Nephron progenitor cell (in vitro differentiated cells): ENCODE measurements around the gene WDR88.
"Not testable (repeated sequence)": the region's sequence is repeated elsewhere in the genome, so short reads cannot be mapped to it uniquely, and the experiment has no call there.

Source experiments
- DNase-seq: peaks from one replicate; pipeline ENCODE4 v3.0.0; 2021
- H3K27ac Mint-ChIP-seq: 2 replicates; pipeline ENCODE4 v1.8.0; 2021; ENCODE audit warnings: mild to moderate bottlenecking, moderate library complexity, mixed read lengths
- H3K27me3 Mint-ChIP-seq: 2 replicates; pipeline ENCODE4 v1.8.0; 2021; ENCODE audit warnings: mild to moderate bottlenecking, low read depth, mixed read lengths; ENCODE audit not compliant: poor library complexity
- H3K36me3 Mint-ChIP-seq: 2 replicates; pipeline ENCODE4 v1.8.0; 2021; ENCODE audit warnings: low read depth, mixed read lengths
- H3K4me1 Mint-ChIP-seq: 2 replicates; pipeline ENCODE4 v1.8.0; 2021; ENCODE audit warnings: mixed read lengths
- H3K4me3 Mint-ChIP-seq: 2 replicates; pipeline ENCODE4 v1.8.0; 2021; ENCODE audit warnings: mild to moderate bottlenecking, moderate library complexity, mixed read lengths
- H3K9me3 Mint-ChIP-seq: 2 replicates; pipeline ENCODE4 v1.8.0; 2021; ENCODE audit warnings: mild to moderate bottlenecking, moderate library complexity, mixed read lengths
- CTCF ChIP-seq: fragments of 200-600 bp; sonication (generic); IDR thresholded peaks from 2 replicates; pipeline ENCODE4 v1.5.0; 2021; ENCODE audit warnings: antibody characterized with exemption

The WDR88 gene

GRCh38 chr19:33216198-33216830 is 84.4 kb downstream of the WDR88 start:
- Mint-ChIP-seq H3K4me1 (no peaks in the 10 kb centered on the region), H3K36me3 (no peaks in the 10 kb centered on the region), H3K4me3 (no peak overlapping the region), H3K27ac (no peak overlapping the region), H3K9me3 (no peaks in the 10 kb centered on the region), H3K27me3 (peaks cover 34% of the 10 kb centered on the region)
- no peak for DNase-seq
- no peak for TF ChIP-seq CTCF

GRCh38 chr19:33217881-33218280 is 86.0 kb downstream of the WDR88 start:
- DNase-seq = no peak
- no peaks in the 10 kb centered on the region for H3K36me3 Mint-ChIP-seq

GRCh38 chr19:33219261-33219815 is 87.4 kb downstream of the WDR88 start:
- DNase-seq = no peak
- Mint-ChIP-seq H3K27me3 (peaks cover 53% of the 10 kb centered on the region), H3K4me3 (no peak overlapping the region), H3K4me1 (no peaks in the 10 kb centered on the region), H3K36me3 (no peaks in the 10 kb centered on the region), H3K9me3 (no peaks in the 10 kb centered on the region), H3K27ac (no peak overlapping the region)
- no peak for TF ChIP-seq CTCF

More at GRCh38 chr19:33217881-33218280, 86.0 kb downstream of the WDR88 start:
- no peaks in the 10 kb centered on the region for H3K4me1 Mint-ChIP-seq
- H3K27me3 Mint-ChIP-seq = peaks cover 38% of the 10 kb centered on the region
- H3K4me3 Mint-ChIP-seq = no peak overlapping the region
- TF ChIP-seq CTCF = no peak
- H3K27ac Mint-ChIP-seq = no peak overlapping the region
- H3K9me3 Mint-ChIP-seq = no peaks in the 10 kb centered on the region

- Mint-ChIP-seq H3K4me3 (no peak overlapping the region), H3K9me3 (peaks cover 3% of the 10 kb centered on the region), H3K27me3 (peaks cover 60% of the 10 kb centered on the region), H3K4me1 (no peaks in the 10 kb centered on the region), H3K27ac (no peak overlapping the region), H3K36me3 (no peaks in the 10 kb centered on the region)
- no peak for DNase-seq
- no peak for TF ChIP-seq CTCF
Observed at GRCh38 chr19:33220115-33220514, 88.2 kb downstream of the WDR88 start.

- Mint-ChIP-seq H3K4me1 (no peaks in the 10 kb centered on the region), H3K4me3 (no peak overlapping the region), H3K27ac (no peak overlapping the region), H3K36me3 (no peaks in the 10 kb centered on the region), H3K9me3 (peaks cover 3% of the 10 kb centered on the region), H3K27me3 (peaks cover 64% of the 10 kb centered on the region)
- no peak for TF ChIP-seq CTCF
- no peak for DNase-seq
Observed at GRCh38 chr19:33220735-33221134, 88.8 kb downstream of the WDR88 start.

- H3K27ac Mint-ChIP-seq = no peak overlapping the region
Observed at GRCh38 chr19:33221638-33222037, 89.7 kb downstream of the WDR88 start.

GRCh38 chr19:33222255-33222654 is 90.3 kb downstream of the WDR88 start:
- H3K27me3 Mint-ChIP-seq = peaks cover 71% of the 10 kb centered on the region
- DNase-seq, H3K4me1 Mint-ChIP-seq: not testable (repeated sequence)

More at GRCh38 chr19:33221638-33222037, 89.7 kb downstream of the WDR88 start:
- Mint-ChIP-seq H3K27me3 (peaks cover 68% of the 10 kb centered on the region), H3K4me3 (no peak overlapping the region), H3K36me3 (no peaks in the 10 kb centered on the region), H3K4me1 (peaks cover 4% of the 10 kb centered on the region), H3K9me3 (peaks cover 7% of the 10 kb centered on the region)
- no peak for DNase-seq
- TF ChIP-seq CTCF = no peak

More at GRCh38 chr19:33222255-33222654, 90.3 kb downstream of the WDR88 start:
- H3K9me3 Mint-ChIP-seq = peaks cover 11% of the 10 kb centered on the region
- H3K36me3 Mint-ChIP-seq, H3K4me3 Mint-ChIP-seq, H3K27ac Mint-ChIP-seq: not testable (repeated sequence)
